Hippocampal formation (tissue), 2 donors: ENCODE measurements around the gene ABCA8.
A peak's percentile ranks its signal among the peaks of the same experiment; 100 is the strongest.

Source experiments
- DNase-seq, 2 donors: peaks; one replicate each; lab custom pipeline; 2025; lab: John Stamatoyannopoulos, UW

ABCA8 gene

DNA sequence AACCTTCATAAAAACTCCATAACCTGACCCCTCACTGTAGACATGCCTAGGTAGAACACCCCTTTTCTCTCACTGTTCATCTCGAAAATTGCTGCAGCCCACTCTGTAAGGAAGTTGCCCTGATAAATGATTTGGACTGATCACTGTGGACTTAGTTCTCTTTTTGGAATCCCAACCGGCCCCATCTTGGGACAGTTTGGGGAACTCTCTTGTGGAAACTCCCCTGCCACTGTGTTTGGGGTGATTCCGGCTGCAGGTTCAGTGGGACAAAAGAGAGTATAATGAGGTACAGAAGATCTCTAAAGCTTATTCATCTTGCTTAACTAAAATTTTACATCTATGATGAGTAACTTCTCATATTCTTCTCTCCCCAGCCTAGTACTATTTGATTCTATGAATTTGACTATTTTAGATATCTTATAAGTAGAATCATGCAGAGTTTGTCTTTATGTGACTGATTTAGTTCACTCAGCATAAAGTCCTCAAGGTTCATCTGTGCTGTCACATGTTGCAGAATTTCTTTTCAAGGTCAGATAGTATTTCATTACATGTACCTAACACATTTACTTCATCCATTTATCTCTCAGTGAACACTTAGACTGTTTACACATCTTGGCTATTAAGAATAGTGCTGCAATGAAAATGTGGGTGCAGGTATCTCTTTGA lies 84.9 kb downstream of the ABCA8 start:
- DNase-seq: no peak

DNA sequence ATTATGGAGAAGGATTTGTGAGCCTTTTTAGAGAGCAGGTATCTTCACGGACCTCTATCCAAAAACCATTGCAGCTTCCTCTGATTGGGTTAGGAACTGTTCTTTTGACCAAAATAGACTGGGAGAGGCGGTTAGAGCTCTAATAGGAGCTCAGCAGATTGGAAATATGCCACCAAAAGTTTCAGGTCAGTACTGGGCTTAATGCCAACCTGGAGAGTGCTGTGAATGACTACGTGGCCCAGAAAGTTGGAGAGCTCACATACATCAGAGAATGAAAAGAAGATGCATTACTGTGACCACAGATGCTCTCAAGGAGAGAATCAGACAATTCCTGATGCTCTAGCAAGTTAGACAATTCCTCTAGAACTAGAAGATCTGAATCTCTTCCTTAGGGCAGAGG lies 86.5 kb downstream of the ABCA8 start:
- no peak for DNase-seq

DNA sequence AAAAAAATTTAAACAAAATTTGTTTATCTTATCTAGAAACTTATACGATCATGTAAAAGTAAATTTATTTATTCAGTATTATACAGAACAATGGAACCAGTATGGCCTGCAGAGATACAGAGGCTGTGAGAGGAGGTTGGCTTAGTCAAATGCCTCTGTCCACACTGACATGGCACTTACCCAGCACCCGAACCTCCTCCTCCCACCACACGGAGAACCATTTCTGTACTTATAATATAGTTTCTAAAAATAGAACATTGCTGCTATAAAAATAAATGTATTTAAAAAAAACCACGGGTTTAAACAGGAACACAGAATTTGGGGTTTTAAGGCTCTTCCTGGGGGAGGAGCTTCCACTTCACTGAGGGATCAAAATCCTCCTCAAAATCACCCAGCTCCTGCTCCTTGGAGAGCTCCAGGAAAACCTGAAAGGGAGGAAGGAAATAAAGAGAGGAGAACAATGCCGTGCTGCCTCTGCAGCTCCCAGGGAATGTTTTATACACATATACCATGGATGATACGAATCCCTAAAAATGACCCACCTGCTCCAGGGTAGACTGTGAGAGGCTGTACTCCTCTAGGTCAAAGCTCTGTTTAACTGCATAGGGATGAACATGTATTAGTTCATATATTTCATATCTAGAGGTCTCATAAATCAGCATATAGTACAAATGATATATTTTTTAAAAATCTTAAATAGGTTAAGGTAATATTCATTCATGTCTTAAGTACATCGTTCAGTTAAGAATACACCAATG lies 87.3 kb downstream of the ABCA8 start:
- no peak for DNase-seq

DNA sequence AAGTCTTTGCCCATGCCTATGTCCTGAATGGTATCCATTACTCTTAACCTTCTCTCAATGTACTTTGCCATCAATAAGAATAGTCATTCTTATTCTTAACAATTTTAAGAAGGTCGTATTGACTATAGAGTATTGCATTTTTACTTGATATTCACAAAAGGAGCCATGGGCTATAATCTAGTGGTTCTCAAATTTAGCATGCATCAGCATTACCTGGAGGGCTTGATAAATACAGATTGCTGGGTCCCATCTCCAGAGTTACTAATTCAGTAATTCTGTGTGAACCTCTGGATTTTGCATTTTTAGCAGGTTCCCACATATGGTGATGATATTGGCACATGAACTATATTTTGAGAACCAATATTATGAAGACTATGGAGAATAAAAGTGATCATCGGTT lies 89.6 kb downstream of the ABCA8 start:
- no peak for DNase-seq

DNA sequence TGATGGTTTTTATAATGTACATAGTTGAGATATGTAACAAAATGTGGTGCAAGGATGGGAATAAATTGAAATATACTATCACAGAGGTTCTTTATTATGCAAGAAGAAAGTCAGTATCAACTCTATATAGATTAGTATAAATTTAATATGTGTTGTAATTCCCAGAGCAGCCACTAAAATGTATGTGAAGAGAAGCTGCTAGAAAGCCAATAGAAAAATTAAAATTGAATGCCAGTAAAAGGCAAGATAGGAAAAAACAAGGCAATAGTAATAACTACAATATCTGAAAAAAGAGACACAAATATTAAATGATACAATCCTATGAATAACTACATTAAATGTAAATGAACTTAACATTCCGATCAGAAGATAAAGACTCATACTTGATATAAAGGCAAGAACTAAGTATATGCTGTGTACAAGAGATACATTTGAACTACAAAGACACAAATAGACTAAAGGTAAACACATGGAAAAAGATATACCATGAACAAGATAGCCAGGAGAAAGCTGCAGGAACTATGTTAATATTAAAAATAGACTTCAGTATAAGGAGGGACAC lies 92.0 kb downstream of the ABCA8 start:
- DNase-seq: no peak

DNA sequence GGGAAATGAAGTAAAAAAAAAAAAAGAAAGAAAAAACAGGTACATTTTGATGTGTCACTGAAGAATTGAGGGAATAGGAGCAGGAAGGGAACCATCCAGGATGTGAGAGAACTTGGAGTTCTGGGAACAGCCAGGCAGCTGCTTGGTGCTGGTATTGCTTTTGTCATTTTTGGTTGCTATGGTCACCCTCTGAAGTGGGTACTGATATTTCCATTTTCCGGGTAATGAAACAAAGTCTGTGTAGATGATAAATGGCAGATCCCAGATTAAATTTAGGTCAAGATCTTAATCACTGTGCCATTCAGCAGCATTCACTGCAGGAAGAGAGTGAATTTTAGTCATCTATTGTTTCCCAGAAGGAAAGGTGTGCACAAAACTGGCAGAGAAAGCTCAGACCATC lies 93.6 kb downstream of the ABCA8 start:
- DNase-seq: no peak

DNA sequence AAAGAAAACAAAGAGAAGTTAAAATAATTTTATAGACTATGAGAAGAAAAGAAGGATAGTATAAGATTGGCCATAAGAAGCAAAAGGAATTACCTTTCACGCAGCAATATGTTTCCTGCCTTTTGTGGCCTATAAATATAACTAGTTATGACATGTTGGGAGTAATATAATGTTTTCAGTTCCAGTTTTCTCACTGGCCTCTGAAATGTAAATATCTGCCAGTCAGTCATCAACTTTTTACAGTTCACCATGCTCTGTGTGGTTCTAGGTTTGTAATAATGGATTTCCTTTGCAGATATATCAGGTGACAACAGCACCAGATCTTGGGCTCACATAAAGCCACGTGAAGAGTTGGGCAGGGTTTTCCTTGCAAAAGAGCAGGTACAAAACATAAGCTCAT lies 94.3 kb downstream of the ABCA8 start:
- DNase-seq: no peak

DNA sequence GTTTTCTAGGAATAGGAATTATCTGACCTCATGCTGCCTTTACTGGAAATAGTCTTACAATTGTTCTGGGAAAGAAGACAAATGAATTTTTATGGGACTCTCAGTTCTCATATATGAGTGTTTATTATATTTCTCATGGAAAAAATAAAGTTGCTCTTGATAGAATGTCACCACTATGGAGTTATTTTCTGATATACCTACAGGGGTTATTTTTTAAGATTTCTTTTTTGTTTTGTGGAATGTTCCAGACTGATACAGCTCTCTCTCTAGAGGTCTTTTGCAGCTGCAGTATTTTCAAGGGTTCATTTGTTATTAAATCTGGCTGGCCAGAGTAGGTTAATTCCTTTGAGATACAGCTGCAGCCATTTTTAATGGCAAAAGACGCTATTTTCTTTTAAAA lies 100.7 kb downstream of the ABCA8 start:
- no peak for DNase-seq

DNA sequence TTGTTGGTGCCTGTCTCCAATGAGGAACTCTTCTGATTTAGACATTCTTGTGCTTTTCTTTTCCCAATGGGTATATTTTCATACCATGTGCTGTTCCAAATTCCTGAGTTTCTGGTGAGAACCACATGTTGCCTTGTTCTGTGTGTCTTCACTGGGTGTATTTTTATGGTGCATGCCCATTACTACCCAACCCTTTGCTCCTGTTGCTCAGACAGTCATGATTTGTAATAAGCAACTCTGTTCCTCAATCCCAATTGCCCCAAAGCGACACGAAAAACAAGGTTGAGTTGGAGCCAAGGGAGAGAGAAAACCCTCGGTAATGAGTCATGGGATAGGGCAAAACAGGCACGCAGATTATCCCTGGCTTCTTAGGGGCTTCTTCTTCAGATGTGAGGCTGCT lies 101.8 kb downstream of the ABCA8 start:
- no peak for DNase-seq

DNA sequence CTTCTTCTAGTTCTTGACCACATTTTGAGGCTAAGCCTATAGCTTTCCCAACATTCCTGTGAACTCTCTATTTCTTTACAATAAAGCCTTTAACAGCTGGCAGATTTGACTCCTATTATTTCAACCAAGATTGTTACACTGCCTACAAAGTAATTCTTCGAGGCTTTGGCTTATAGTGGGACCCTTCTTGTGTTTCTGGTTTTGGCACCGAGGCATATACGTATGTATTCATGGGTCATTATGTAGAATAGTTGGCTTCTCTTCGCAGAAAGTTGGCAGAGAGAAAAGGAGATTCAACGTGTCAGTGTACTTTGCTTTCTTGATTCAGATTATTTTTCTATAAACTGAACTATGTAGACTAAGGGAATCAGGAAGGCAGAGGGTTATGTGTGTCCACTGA lies 102.2 kb downstream of the ABCA8 start:
- no peak for DNase-seq

DNA sequence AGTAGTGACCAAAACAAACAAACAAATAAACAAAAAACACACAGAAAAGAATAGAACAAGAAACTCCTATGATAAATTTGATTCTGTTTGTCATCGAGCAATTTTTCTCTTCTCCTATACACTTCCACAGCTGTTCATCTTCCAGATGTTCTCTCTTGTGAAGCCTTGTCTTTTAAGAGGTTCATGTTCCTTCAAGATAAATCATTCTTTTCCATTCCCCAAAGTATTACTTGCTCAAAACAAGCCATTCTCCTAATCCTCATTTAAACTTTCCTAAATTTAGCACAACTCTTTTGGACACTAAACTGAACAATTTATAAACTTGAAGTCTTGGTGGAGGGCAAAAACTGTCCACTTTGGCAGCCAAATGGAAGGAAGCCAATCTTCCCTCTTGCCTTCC lies 103.3 kb downstream of the ABCA8 start:
- DNase-seq: no peak

DNA sequence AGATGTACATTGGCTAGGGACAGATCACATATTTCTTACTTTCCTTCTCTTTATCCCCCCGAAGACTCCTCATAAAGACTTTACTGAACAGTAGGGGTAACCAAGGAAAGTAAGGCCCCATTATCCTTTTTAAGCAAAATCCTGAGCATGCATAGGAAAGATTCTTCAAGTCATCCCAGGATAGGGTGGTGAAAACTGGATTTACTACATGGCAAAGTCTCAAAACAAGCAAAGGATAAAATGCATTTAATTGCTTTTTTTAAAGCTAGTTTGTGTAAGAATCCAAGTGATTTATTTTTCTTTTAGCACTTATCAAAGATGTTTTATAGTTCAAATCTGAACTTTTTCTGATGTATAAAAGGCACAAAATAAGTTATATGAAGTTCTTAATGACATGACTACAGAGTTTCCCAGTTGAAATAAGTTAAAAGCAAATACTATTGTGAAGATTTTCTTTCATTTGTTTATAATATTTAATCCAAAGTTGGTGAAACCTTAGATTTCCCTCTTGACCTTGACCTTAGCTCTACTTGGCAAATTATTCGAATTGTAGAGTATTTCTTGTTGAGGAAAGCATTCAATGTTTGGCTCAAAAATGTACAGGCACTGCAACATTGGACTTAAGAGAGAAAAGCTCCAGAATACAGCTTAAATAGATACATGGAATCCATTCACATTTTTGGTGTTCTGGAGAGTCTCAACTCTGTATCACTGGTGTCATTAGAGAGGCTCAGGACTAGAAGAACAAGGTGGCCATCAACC lies 104.3 kb downstream of the ABCA8 start:
- DNase-seq: no peak

DNA sequence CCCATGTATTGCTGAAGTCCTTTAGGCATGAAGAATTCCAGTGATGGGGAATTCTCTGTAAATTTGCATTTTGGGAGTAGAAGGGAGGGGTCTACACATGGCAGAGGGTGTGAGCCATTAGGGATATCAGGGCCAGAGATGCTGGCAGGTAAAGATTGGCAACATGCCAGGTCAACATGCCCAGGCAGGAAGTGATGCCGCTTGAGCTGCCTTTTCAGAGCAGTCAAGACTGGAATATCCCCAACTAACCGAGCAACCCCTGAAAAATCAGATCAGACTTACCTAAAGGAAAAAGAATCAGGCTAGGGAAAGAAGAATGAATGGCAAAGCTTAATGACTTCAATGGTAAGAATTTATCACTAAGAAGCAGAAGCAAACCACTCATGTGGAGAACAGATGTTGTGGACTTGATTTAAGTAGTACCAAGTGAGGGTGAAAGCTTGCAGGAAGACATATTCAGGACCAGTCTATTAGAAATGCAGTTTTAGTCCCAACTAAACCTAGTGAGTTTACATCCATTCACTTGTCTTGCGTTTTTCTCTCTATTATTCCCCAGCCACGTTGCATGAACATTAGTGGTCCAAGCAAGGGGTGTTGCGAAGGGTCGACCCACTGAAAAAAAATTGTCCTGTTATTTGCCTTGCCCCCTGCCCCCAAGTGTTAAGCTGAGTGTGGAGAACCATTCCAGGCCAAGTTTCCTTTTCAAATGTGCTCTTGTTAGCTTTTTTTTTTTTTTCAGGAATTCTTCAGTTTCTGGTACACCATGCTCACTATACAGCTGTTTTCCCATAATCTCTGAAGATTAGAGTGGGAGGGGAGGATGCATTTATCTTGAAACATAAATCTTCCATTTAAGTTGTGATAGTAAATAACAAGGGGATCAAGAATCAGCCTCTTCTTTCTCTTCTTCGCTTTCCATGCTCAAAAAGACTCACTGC lies 105.2 kb downstream of the ABCA8 start:
- DNase-seq: no peak

DNA sequence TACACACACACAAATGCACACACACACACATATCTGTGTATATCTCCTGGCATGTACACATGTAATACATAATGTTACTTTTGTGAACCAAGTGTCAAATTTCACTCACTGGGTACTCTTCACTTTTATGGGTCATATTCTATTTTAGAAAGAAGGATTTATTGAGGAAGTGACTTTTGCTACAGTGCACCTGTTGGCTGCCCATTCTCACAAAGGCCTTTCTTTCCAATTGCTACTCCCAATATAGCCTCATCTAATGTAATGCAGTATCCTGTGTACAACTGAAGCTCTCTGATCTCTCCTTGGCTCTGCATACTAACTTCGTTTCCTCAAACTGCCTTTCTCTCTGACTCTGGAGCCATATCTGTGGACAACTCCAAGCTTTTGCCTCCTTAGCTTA lies 107.5 kb downstream of the ABCA8 start:
- DNase-seq: no peak

DNA sequence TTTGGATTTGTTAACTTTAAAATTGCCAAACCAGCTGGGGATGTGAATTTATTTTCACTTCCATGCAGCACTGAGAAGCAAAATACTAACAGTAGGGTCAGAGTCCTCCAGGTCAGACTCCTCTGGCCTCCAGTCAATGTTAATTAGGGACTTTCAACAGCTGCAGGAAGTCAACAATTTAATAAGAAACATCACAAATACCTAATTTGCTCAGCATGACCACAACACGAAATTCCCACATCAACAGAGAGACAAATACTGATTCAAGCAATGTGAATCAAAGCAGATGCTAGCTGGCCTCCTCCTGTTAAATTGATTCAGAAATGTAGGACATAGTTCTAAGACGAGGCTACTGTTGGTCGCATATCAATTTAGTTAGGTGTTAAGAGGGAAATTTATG lies 111.7 kb downstream of the ABCA8 start:
- no peak for DNase-seq

DNA sequence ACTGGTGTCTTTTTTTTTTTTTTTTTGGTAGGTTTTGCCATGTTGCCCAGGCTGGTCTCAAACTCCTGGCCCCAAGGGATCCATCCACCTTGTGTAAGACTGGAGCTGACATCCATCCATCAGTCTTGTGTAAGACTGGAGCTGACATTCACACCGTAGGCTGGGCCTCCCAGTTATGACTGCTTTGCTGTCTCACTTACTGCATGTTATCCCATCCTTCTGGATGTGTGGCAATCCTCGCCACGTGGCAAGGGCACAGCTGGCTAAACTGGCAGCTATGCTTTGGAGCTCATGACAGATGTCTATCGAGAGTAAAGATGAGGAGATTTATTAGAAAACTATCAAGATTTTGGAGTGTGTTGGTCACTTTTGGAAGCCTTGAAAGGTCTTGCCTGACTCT lies 115.1 kb downstream of the ABCA8 start:
- no peak for DNase-seq

DNA sequence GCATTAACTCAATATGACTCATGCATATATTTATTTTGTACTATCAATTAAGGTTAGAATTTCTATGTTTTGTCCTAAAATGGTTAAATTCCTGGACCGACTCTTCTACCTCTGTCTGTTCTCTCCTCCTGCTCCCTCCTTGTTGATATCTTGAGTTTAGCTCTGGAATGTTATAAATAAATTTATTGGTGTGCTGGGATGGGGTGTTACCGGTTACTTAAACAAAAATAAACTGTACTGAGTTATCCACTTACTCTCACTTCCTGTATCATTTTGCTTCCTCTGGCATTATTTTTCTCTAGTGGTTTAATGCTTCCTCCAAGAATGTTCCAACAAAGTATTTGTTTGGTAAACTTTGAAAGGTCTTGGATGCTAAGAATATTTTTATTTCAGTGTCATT lies 120.1 kb downstream of the ABCA8 start:
- DNase-seq: no peak

DNA sequence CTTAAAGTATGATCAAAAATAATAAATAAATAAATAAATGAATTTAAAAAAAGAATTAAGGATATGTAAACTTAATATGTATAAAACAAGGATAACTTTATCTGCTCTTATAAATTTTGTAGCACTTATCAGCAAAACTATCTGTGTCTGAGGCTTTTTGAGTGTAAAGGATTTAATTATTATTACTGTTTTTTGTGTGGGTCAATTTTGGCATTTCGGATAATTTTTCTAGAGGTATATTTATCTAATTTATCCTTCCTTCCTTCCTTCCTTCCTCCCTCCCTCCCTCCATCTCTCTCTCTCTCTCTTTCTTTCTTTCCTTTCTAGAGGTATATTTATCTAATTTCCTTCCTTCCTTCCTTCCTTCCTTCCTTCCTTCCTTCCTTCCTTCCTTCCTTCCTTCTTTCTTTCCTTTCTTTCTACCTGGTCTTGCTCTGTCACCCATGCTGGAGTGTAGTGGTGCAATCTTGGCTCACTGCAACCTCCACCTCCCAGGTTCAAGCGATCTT lies 120.8 kb downstream of the ABCA8 start:
- no peak for DNase-seq

DNA sequence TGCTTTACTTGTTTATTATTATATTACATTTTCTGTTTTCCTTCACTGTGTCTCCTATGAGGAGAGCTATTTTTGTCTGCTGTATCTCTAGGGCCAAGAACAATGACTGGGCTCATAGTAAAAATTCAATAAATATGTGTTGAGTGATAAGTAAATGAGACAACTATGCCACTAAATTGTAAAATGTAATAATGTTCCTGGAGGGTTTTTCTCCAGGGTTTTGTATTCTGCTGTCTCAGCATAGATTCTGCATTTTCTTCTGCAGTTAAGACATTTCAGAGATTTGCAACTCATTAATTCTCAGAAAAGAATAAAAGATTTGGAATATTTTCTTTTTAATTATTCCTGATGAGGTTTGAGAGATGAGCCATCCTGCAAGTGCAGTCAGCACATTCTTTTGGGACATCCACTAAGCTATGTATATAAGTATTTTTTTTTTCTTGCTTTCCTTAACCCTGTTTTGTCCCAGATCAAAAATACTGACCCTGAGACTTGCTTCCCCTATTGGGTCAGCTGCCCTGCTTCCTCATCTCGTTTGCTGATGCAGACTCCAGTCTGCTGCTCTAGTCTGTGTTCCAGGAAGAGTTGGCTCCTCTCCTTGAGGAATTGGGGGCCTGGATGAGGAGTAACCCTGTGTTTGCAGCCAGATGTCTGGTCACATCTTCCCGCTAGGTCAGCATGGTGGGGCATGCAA lies 122.9 kb downstream of the ABCA8 start:
- peak in 1 of 2 donors; percentile 16 for DNase-seq

DNA sequence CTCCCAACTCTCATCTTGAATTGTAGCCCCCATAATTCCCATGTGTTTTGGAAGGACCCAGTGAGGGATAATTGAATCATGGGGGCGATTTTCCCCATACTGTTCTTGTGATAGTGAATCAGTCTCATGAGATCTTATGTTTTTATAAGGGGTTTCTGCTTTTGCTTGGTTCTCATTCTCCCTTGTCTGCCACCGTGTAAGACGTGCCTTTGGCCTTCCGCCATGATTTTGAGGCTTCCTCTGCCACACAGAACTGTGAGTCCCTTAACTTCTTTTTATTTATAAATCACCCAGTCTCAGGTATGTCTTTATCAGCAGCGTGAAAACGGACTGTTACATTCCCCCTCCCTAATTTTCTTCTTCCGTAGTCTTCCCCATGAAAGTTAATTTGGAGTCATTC lies 124.0 kb downstream of the ABCA8 start:
- DNase-seq: no peak

DNA sequence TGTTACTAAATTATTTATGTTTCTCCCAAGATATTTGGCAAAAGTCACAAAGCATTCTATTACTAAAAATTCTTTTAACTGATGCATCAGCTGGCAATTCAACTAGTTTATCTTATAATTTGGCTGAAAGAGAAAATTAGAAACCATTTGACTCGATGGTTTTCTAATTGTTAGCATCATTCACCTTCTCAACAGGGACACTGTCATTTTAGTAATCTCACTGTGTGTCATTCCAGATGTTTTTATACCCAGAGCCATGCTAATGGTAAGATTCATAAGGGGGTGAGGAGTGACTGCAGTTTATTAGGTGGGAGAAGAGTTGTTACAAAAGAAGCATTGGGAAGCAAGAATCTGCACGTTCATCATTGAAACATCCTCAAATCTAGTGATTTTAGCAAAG lies 124.9 kb downstream of the ABCA8 start:
- DNase-seq: no peak
